ENCODE measurements around the gene EMC9. TPM values are rescaled to one million over a fixed set of nuclear protein-coding genes. Genes with fewer than 3 reads are reported as not detected.

EMC9 gene
- polyA plus RNA-seq, 1 donor (not counting 4 experiments of a cell fraction or from before 2014, with no cell fraction given): 11.0 TPM

GRCh38 chr14:24116128-24116814 is 25.1 kb downstream of the EMC9 start:
- no peak for DNase-seq (ENCODE audit: low read depth, low spot score)
- H3K9ac ChIP-seq (ENCODE audit: control insufficient read depth, extremely low read depth, insufficient read depth, low read length): peak overlapping the region; percentile 90
- no peaks in the 10 kb centered on the region for H4K20me1 ChIP-seq (ENCODE audit: control insufficient read depth, extremely low read depth, insufficient read depth, low read length)
- H2AFZ ChIP-seq (ENCODE audit: control insufficient read depth, low read length): no peak overlapping the region
- H3K79me2 ChIP-seq (ENCODE audit: control insufficient read depth, insufficient read depth, low read length): no peaks in the 10 kb centered on the region
- TF ChIP-seq, protein P1, sequence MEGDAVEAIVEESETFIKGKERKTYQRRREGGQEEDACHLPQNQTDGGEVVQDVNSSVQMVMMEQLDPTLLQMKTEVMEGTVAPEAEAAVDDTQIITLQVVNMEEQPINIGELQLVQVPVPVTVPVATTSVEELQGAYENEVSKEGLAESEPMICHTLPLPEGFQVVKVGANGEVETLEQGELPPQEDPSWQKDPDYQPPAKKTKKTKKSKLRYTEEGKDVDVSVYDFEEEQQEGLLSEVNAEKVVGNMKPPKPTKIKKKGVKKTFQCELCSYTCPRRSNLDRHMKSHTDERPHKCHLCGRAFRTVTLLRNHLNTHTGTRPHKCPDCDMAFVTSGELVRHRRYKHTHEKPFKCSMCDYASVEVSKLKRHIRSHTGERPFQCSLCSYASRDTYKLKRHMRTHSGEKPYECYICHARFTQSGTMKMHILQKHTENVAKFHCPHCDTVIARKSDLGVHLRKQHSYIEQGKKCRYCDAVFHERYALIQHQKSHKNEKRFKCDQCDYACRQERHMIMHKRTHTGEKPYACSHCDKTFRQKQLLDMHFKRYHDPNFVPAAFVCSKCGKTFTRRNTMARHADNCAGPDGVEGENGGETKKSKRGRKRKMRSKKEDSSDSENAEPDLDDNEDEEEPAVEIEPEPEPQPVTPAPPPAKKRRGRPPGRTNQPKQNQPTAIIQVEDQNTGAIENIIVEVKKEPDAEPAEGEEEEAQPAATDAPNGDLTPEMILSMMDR (optimal IDR thresholded peaks at IDR 0.05 in 1 of 3, IDR thresholded peaks at IDR 0.05 in 1 of 3, conservative IDR thresholded peaks at IDR 0.05 in 1 of 3; ENCODE audit: extremely low read depth in 1 of 3, insufficient read depth in 2 of 3, low read length in 3 of 3): no peak
- TF ChIP-seq EZH2 (IDR thresholded peaks at IDR 0.05; ENCODE audit: low read length): no peak
- H3K27ac ChIP-seq (ENCODE audit: control insufficient read depth, insufficient read depth, low read length): no peak overlapping the region
- no peak for FAIRE-seq
- dilution Hi-C loops (cut with MboI; ENCODE audit: extremely low pct_ligation_motif_present, low sequenced_read_pairs): no loop called here
- no peaks in the 10 kb centered on the region for H3K27me3 ChIP-seq (ENCODE audit: control insufficient read depth, extremely low read depth, insufficient read depth, low read length)
- peak overlapping the region in 1 of 3 experiments; percentile 74 for H3K4me3 ChIP-seq (ENCODE audit: control insufficient read depth in 2 of 3, extremely low read depth in 1 of 3, insufficient read depth in 2 of 3, low read depth in 1 of 3, low read length in 3 of 3)
- H3K36me3 ChIP-seq (ENCODE audit: control insufficient read depth in 2 of 2, extremely low read depth in 1 of 2, insufficient read depth in 2 of 2, low read length in 2 of 2): peaks cover 19 to 30% of the 10 kb centered on the region in 2 experiments
- no peaks in the 10 kb centered on the region for H3K9me3 ChIP-seq (ENCODE audit: control insufficient read depth, low read depth, low read length)
- H3K4me2 ChIP-seq (ENCODE audit: control insufficient read depth, extremely low read depth, insufficient read depth, low read depth, low read length): peak overlapping the region; percentile 71
- H3K4me1 ChIP-seq (ENCODE audit: control insufficient read depth, extremely low read depth, insufficient read depth, low read length): peaks cover 15% of the 10 kb centered on the region
- no peaks in the 10 kb centered on the region for H3K9me1 ChIP-seq (ENCODE audit: control insufficient read depth, extremely low read depth, insufficient read depth, low read length)

GRCh38 chr14:24115422-24116127 is 25.8 kb downstream of the EMC9 start:
- Histone ChIP-seq H3K36me3 (ENCODE audit: control insufficient read depth in 2 of 2, extremely low read depth in 1 of 2, insufficient read depth in 2 of 2, low read length in 2 of 2) (peaks cover 15 to 27% of the 10 kb centered on the region in 2 experiments), H3K4me1 (ENCODE audit: control insufficient read depth, extremely low read depth, insufficient read depth, low read length) (peaks cover 15% of the 10 kb centered on the region), H3K4me3 (ENCODE audit: control insufficient read depth in 2 of 3, extremely low read depth in 1 of 3, insufficient read depth in 2 of 3, low read depth in 1 of 3, low read length in 3 of 3) (peak overlapping the region; percentile 68 to 84 (median 74)), H2AFZ (ENCODE audit: control insufficient read depth, low read length) (peak overlapping the region; percentile 83), H4K20me1 (ENCODE audit: control insufficient read depth, extremely low read depth, insufficient read depth, low read length) (no peaks in the 10 kb centered on the region), H3K27me3 (ENCODE audit: control insufficient read depth, extremely low read depth, insufficient read depth, low read length) (no peaks in the 10 kb centered on the region), H3K79me2 (ENCODE audit: control insufficient read depth, insufficient read depth, low read length) (no peaks in the 10 kb centered on the region), H3K9me3 (ENCODE audit: control insufficient read depth, low read depth, low read length) (no peaks in the 10 kb centered on the region), H3K27ac (ENCODE audit: control insufficient read depth, insufficient read depth, low read length) (peak overlapping the region; percentile 97), H3K9ac (ENCODE audit: control insufficient read depth, extremely low read depth, insufficient read depth, low read length) (peak overlapping the region; percentile 90), H3K4me2 (ENCODE audit: control insufficient read depth, extremely low read depth, insufficient read depth, low read depth, low read length) (peak overlapping the region; percentile 71), H3K9me1 (ENCODE audit: control insufficient read depth, extremely low read depth, insufficient read depth, low read length) (no peaks in the 10 kb centered on the region)
- no peak for TF ChIP-seq EZH2 (IDR thresholded peaks at IDR 0.05; ENCODE audit: low read length)
- TF ChIP-seq, protein P1 (optimal IDR thresholded peaks at IDR 0.05 in 1 of 3, IDR thresholded peaks at IDR 0.05 in 1 of 3, conservative IDR thresholded peaks at IDR 0.05 in 1 of 3; ENCODE audit: extremely low read depth in 1 of 3, insufficient read depth in 2 of 3, low read length in 3 of 3): no peak
- DNase-seq (ENCODE audit: low read depth, low spot score) (no peak), FAIRE-seq (no peak)
- dilution Hi-C loops (cut with MboI; ENCODE audit: extremely low pct_ligation_motif_present, low sequenced_read_pairs): no loop called here
